ENCODE data around the gene IL16.
"Not testable (repeated sequence)": the region's sequence is repeated elsewhere in the genome, so short reads cannot be mapped to it uniquely, and the experiment has no call there.

IL16 gene

GRCh38 chr15:81196576-81197254 lies at the start of gene IL16:
IL16 (plus strand) TSS chr15:81196879; CDS start chr15:81225400, 28,521 bp downstream.
- DNase-seq (ENCODE audit: insufficient read length, low spot score) (no peak), FAIRE-seq (no peak)

GRCh38 chr15:81151389-81151788 lies 45.3 kb upstream of the IL16 start:
- FAIRE-seq (no peak), DNase-seq (ENCODE audit: insufficient read length, low spot score) (no peak)

GRCh38 chr15:81152339-81152738 lies 44.3 kb upstream of the IL16 start:
- DNase-seq (ENCODE audit: insufficient read length, low spot score) = no peak
- no peak for FAIRE-seq

- no peak for FAIRE-seq
- no peak for DNase-seq (ENCODE audit: insufficient read length, low spot score)
These were observed 43.9 kb upstream of the IL16 start for GRCh38 chr15:81152799-81153198.

GRCh38 chr15:81155375-81156218 lies 41.1 kb upstream of the IL16 start:
- DNase-seq (ENCODE audit: insufficient read length, low spot score) = peak; percentile 28
- FAIRE-seq = no peak

GRCh38 chr15:81156324-81156723 lies 40.4 kb upstream of the IL16 start:
- FAIRE-seq = no peak

GRCh38 chr15:81157195-81157938 lies 39.3 kb upstream of the IL16 start:
- DNase-seq (ENCODE audit: insufficient read length, low spot score) = no peak

More at GRCh38 chr15:81156324-81156723, 40.4 kb upstream of the IL16 start:
- DNase-seq (ENCODE audit: insufficient read length, low spot score) = no peak

GRCh38 chr15:81157939-81158223 lies 38.8 kb upstream of the IL16 start:
- no peak for FAIRE-seq
- no peak for DNase-seq (ENCODE audit: insufficient read length, low spot score)

More at GRCh38 chr15:81157195-81157938, 39.3 kb upstream of the IL16 start:
- no peak for FAIRE-seq

- FAIRE-seq = not testable (repeated sequence)
These were observed 38.1 kb upstream of the IL16 start for GRCh38 chr15:81158561-81158960.

GRCh38 chr15:81160312-81161159 lies 36.1 kb upstream of the IL16 start:
- no peak for FAIRE-seq
- no peak for DNase-seq (ENCODE audit: insufficient read length, low spot score)

More at GRCh38 chr15:81158561-81158960, 38.1 kb upstream of the IL16 start:
- not testable (repeated sequence) for DNase-seq (ENCODE audit: insufficient read length, low spot score)

- DNase-seq (ENCODE audit: insufficient read length, low spot score) = no peak
- FAIRE-seq = no peak
These were observed 35.5 kb upstream of the IL16 start for GRCh38 chr15:81161160-81161673.

GRCh38 chr15:81161851-81162250 lies 34.8 kb upstream of the IL16 start:
- FAIRE-seq (no peak), DNase-seq (ENCODE audit: insufficient read length, low spot score) (no peak)

- DNase-seq (ENCODE audit: insufficient read length, low spot score) (no peak), FAIRE-seq (no peak)
These were observed 32.5 kb upstream of the IL16 start for GRCh38 chr15:81163961-81164800.

- DNase-seq (ENCODE audit: insufficient read length, low spot score) (no peak), FAIRE-seq (no peak)
These were observed 31.1 kb upstream of the IL16 start for GRCh38 chr15:81165535-81165934.

GRCh38 chr15:81166636-81167305 lies 29.9 kb upstream of the IL16 start:
- FAIRE-seq (no peak), DNase-seq (ENCODE audit: insufficient read length, low spot score) (no peak)

- FAIRE-seq (no peak), DNase-seq (ENCODE audit: insufficient read length, low spot score) (no peak)
These were observed 28.6 kb upstream of the IL16 start for GRCh38 chr15:81168131-81168526.

GRCh38 chr15:81168644-81169043 lies 28.0 kb upstream of the IL16 start:
- DNase-seq (ENCODE audit: insufficient read length, low spot score) = no peak
- no peak for FAIRE-seq

- FAIRE-seq (no peak), DNase-seq (ENCODE audit: insufficient read length, low spot score) (no peak)
These were observed 26.2 kb upstream of the IL16 start for GRCh38 chr15:81170511-81170910.

- FAIRE-seq = no peak
- DNase-seq (ENCODE audit: insufficient read length, low spot score) = no peak
These were observed 25.4 kb upstream of the IL16 start for GRCh38 chr15:81171286-81171685.
